ENCODE measurements around the gene TNS1. TPM values are rescaled to one million over a fixed set of nuclear protein-coding genes. Genes with fewer than 3 reads are reported as not detected.

Gene TNS1
- total RNA-seq, 1 experiment from 2014 or later = 4.5 TPM

- TF ChIP-seq HMGXB4 (CRISPR knock-in tag; IDR thresholded peaks at IDR 0.05) (no peak), NFYB (CRISPR knock-in tag; conservative IDR thresholded peaks at IDR 0.05; ENCODE audit: low read depth) (no peak), ZNF281 (CRISPR knock-in tag; IDR thresholded peaks at IDR 0.05) (no peak), ATF1 (CRISPR knock-in tag; IDR thresholded peaks at IDR 0.05) (no peak), ZNF317 (CRISPR knock-in tag; IDR thresholded peaks at IDR 0.05; ENCODE audit: borderline replicate concordance, low read depth) (no peak), KAT7 (CRISPR knock-in tag; IDR thresholded peaks at IDR 0.05; ENCODE audit: borderline replicate concordance) (no peak), RORB (CRISPR knock-in tag; IDR thresholded peaks at IDR 0.05) (no peak), IRF2 (CRISPR knock-in tag; IDR thresholded peaks at IDR 0.05; ENCODE audit: borderline replicate concordance, low read depth) (no peak), ZBTB21 (CRISPR knock-in tag; IDR thresholded peaks at IDR 0.05; ENCODE audit: borderline replicate concordance) (no peak)
Observed at GRCh38 chr2:217958884-217959225, 43.9 kb downstream of the TNS1 start (continued).

DNA sequence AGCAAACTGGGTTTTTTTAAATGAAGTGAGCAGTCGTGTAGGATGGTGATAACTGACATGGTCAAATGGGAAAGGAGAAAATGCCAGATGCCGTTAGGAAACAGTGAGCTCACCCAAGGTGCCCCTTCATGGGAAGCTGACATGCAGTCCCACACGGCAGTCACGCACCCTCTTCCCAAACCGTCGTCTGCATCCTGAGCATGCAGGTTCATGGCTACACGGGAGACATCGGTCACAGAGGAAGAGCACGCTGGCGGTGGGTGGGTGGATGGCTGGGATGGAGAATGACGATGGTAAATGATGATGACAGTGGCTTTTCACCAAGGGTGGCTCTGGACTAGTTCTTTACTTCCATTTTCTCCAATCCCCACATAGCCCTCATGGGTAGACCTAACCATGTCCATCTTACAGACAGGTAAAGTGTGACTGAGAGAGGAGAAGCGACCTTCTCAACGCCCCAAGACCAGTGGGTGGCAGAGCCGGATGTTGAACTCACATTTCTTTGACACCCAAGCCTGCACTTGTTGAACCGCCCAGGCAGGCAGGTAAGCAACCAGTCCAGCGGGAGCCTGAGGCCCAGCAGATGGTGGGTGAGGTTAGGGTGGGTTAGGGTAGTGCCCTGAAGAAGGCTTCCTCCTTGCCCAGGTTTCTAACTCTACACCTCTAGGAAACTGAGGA, 44.5 kb downstream of the TNS1 start:
- Mint-ChIP-seq H3K4me1 (no peaks in the 10 kb centered on the region), H3K27me3 (ENCODE audit: low read depth) (no peaks in the 10 kb centered on the region; the same call in 1 of the 2 replicates), H3K27ac (no peak overlapping the region), H3K4me3 (no peak overlapping the region), H3K9me3 (no peaks in the 10 kb centered on the region), H3K36me3 (no peaks in the 10 kb centered on the region)
- TF ChIP-seq FOXP4 (CRISPR knock-in tag; IDR thresholded peaks at IDR 0.05) (no peak), SMAD4 (CRISPR knock-in tag; IDR thresholded peaks at IDR 0.05) (no peak), ZNF671 (CRISPR knock-in tag; IDR thresholded peaks at IDR 0.05) (no peak), KAT7 (CRISPR knock-in tag; IDR thresholded peaks at IDR 0.05; ENCODE audit: borderline replicate concordance) (no peak), JUN (CRISPR knock-in tag; IDR thresholded peaks at IDR 0.05) (no peak), NR3C1 (CRISPR knock-in tag; conservative IDR thresholded peaks at IDR 0.05; ENCODE audit: low read depth) (no peak), FOXJ3 (CRISPR knock-in tag; IDR thresholded peaks at IDR 0.05; ENCODE audit: borderline replicate concordance) (no peak), ZNF232 (CRISPR knock-in tag; IDR thresholded peaks at IDR 0.05) (no peak), NFE2L1 (CRISPR knock-in tag; IDR thresholded peaks at IDR 0.05) (no peak), TEAD4 (CRISPR knock-in tag; IDR thresholded peaks at IDR 0.05) (no peak), ATF3 (CRISPR knock-in tag; conservative IDR thresholded peaks at IDR 0.05) (no peak), HMGA2 (CRISPR knock-in tag; IDR thresholded peaks at IDR 0.05) (no peak), ZNF416 (CRISPR knock-in tag; IDR thresholded peaks at IDR 0.05) (no peak)
- TF ChIP-seq, protein P1, sequence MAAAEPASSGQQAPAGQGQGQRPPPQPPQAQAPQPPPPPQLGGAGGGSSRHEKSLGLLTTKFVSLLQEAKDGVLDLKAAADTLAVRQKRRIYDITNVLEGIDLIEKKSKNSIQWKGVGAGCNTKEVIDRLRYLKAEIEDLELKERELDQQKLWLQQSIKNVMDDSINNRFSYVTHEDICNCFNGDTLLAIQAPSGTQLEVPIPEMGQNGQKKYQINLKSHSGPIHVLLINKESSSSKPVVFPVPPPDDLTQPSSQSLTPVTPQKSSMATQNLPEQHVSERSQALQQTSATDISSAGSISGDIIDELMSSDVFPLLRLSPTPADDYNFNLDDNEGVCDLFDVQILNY (CRISPR knock-in tag; IDR thresholded peaks at IDR 0.05) = no peak
- TF ChIP-seq, protein P2, sequence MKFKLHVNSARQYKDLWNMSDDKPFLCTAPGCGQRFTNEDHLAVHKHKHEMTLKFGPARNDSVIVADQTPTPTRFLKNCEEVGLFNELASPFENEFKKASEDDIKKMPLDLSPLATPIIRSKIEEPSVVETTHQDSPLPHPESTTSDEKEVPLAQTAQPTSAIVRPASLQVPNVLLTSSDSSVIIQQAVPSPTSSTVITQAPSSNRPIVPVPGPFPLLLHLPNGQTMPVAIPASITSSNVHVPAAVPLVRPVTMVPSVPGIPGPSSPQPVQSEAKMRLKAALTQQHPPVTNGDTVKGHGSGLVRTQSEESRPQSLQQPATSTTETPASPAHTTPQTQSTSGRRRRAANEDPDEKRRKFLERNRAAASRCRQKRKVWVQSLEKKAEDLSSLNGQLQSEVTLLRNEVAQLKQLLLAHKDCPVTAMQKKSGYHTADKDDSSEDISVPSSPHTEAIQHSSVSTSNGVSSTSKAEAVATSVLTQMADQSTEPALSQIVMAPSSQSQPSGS (CRISPR knock-in tag; IDR thresholded peaks at IDR 0.05; ENCODE audit: borderline replicate concordance, low read depth) = no peak
- TF ChIP-seq, protein P3, sequence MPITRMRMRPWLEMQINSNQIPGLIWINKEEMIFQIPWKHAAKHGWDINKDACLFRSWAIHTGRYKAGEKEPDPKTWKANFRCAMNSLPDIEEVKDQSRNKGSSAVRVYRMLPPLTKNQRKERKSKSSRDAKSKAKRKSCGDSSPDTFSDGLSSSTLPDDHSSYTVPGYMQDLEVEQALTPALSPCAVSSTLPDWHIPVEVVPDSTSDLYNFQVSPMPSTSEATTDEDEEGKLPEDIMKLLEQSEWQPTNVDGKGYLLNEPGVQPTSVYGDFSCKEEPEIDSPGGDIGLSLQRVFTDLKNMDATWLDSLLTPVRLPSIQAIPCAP (CRISPR knock-in tag; IDR thresholded peaks at IDR 0.05) = no peak
- ChIA-PET POLR2A (interaction anchor here (0.7 kb wide), 1 partner anchor 10 kb away, joined by 11 read pairs; no protein-coding TSS in a partner anchor), CTCF (no interaction called here)
- DNase-seq (ENCODE audit: low spot score) (no peak), ATAC-seq (no peak)

Measured in WTC11 (cell line).